T-helper 1 cell treated with Interleukin-12 subunit alpha and Interleukin-12 subunit beta and Interleukin-4 antibody, amounts not matched to agents 30 μg/mL and 1 μg/mL, for 36 hours (primary cell): Measurements from ENCODE around the gene ACSS3.

Experiments
- H3K27ac Mint-ChIP-seq: one replicate; pipeline ENCODE4 v1.8.0; 2021; ENCODE audit warnings: mild to moderate bottlenecking, mixed read lengths
- H3K27me3 Mint-ChIP-seq: one replicate; pipeline ENCODE4 v1.8.0; 2021; ENCODE audit warnings: low read depth, mixed read lengths
- H3K36me3 Mint-ChIP-seq: one replicate; pipeline ENCODE4 v1.8.0; 2021; ENCODE audit warnings: low read depth, mixed read lengths
- H3K4me1 Mint-ChIP-seq: one replicate; pipeline ENCODE4 v1.8.0; 2021; ENCODE audit warnings: low read depth, mixed read lengths
- H3K4me3 Mint-ChIP-seq: one replicate; pipeline ENCODE4 v1.8.0; 2021; ENCODE audit warnings: mild to moderate bottlenecking, moderate library complexity, mixed read lengths
- H3K9me3 Mint-ChIP-seq: one replicate; pipeline ENCODE4 v1.8.0; 2021; ENCODE audit warnings: mixed read lengths

The ACSS3 gene

GRCh38 chr12:81255456-81255855 is 177.6 kb downstream of the ACSS3 start:
- Mint-ChIP-seq H3K4me1 (no peaks in the 10 kb centered on the region), H3K9me3 (no peaks in the 10 kb centered on the region), H3K27ac (no peak overlapping the region), H3K27me3 (no peaks in the 10 kb centered on the region), H3K4me3 (no peak overlapping the region), H3K36me3 (no peaks in the 10 kb centered on the region)

- Mint-ChIP-seq H3K4me3 (no peak overlapping the region), H3K9me3 (no peaks in the 10 kb centered on the region), H3K27me3 (no peaks in the 10 kb centered on the region), H3K27ac (no peak overlapping the region), H3K36me3 (no peaks in the 10 kb centered on the region), H3K4me1 (no peaks in the 10 kb centered on the region)
Measured at GRCh38 chr12:81255947-81256346, 178.1 kb downstream of the ACSS3 start.

DNA sequence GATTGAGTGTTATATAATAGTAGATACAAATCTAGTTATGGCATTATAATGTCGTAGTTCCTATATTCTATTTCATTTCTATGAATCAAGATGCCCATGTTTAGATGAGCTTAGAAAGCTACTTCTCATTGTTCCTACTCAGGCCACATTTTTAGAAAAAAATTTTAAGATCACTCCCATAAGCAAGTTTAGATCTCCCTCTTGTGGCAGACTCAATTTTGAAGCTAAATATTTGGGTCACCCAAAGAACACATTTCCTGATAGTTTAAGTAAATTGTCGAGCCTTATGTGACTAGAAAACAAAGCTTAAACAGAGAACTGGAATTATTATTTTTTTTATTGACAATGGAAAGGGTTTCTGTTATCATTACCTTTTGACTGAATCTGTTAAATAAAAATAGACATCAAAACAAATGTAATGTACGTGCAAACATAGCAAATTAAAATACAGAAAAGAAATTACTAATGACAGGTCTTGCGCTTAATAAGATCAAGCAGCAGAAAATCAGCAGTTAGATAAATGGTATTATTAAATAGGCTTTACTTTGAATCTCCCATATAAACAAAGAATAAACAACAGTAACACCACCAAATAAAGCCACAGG is 180.2 kb downstream of the ACSS3 start:
- no peaks in the 10 kb centered on the region for H3K9me3 Mint-ChIP-seq
- no peaks in the 10 kb centered on the region for H3K4me1 Mint-ChIP-seq
- H3K27me3 Mint-ChIP-seq: no peaks in the 10 kb centered on the region
- no peaks in the 10 kb centered on the region for H3K36me3 Mint-ChIP-seq
- H3K4me3 Mint-ChIP-seq: no peak overlapping the region
- H3K27ac Mint-ChIP-seq: no peak overlapping the region

GRCh38 chr12:81259360-81259759 is 181.5 kb downstream of the ACSS3 start:
- Mint-ChIP-seq H3K36me3 (no peaks in the 10 kb centered on the region), H3K27me3 (no peaks in the 10 kb centered on the region), H3K4me3 (no peak overlapping the region), H3K9me3 (no peaks in the 10 kb centered on the region), H3K4me1 (no peaks in the 10 kb centered on the region), H3K27ac (no peak overlapping the region)

GRCh38 chr12:81261508-81262207 is 183.8 kb downstream of the ACSS3 start:
- Mint-ChIP-seq H3K27ac (no peak overlapping the region), H3K4me3 (no peak overlapping the region), H3K36me3 (no peaks in the 10 kb centered on the region), H3K4me1 (no peaks in the 10 kb centered on the region), H3K27me3 (no peaks in the 10 kb centered on the region), H3K9me3 (no peaks in the 10 kb centered on the region)

DNA sequence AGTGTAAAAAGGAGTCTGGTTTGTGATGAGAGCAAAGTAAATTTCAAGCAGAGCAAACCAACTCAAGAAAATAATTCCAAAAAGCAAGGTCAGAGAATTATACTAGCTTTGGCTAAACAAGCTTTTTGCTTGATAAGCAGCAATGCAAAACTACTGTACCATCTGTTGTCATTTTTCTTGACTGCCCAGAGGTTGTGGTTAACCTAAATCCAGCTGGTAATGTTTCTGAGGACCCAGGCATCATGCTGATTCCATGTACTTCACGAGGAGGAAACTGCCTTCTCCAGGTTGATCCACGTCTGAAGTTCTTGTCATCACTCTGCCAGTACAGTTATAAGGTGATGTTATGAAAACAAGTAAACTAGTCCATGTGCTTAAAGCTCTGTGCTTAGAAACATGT is 185.2 kb downstream of the ACSS3 start:
- Mint-ChIP-seq H3K36me3 (no peaks in the 10 kb centered on the region), H3K27me3 (no peaks in the 10 kb centered on the region), H3K27ac (no peak overlapping the region), H3K4me3 (no peak overlapping the region), H3K4me1 (no peaks in the 10 kb centered on the region), H3K9me3 (no peaks in the 10 kb centered on the region)

GRCh38 chr12:81270385-81270784 is 192.5 kb downstream of the ACSS3 start:
- H3K9me3 Mint-ChIP-seq: no peaks in the 10 kb centered on the region
- no peaks in the 10 kb centered on the region for H3K27me3 Mint-ChIP-seq
- H3K27ac Mint-ChIP-seq: no peak overlapping the region
- H3K4me1 Mint-ChIP-seq: no peaks in the 10 kb centered on the region
- no peaks in the 10 kb centered on the region for H3K36me3 Mint-ChIP-seq
- no peak overlapping the region for H3K4me3 Mint-ChIP-seq

DNA sequence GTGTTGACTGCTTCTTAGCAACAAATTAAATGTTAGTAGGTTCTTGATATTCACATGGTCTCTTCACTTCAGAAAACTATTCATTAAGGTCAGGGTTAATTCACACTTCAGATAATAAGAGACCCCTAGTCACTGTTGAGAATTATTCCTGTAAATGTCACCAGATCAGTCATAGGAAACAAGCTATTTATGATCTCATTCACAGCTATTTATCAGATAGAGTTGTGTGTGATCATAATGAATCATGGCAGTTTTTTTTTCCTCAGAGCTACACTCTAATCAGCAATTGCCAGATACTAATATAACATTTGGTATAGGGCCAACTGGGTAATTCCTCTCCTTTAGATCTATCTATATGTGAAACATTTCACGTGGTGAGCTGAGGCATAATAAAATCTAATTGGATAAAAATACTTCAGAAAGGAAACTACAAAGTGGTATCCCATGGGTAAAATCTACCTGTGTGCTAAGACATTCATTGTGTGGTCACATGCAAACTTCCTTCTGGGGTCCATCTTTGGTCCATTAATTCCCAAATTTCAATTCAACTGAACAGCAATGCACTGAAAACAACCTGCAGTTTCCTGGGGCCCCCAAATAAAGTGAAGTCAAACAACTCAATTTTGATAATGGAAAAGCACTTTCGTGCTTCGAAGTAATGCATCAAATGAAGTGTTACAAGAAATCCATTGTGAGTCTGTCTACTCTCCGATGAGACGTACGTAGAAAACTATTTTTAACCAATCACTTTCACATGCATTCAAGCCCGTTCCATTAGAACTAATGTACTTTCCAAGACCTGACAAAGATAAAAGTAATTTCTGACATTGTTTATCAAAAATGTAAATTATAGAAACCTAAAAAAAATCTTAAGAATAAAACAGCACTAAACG is 197.0 kb downstream of the ACSS3 start:
- Mint-ChIP-seq H3K4me3 (no peak overlapping the region), H3K9me3 (no peaks in the 10 kb centered on the region), H3K4me1 (no peaks in the 10 kb centered on the region), H3K27ac (no peak overlapping the region), H3K36me3 (no peaks in the 10 kb centered on the region), H3K27me3 (no peaks in the 10 kb centered on the region)

- H3K9me3 Mint-ChIP-seq: no peaks in the 10 kb centered on the region
- no peaks in the 10 kb centered on the region for H3K36me3 Mint-ChIP-seq
- H3K27me3 Mint-ChIP-seq: no peaks in the 10 kb centered on the region
- H3K4me1 Mint-ChIP-seq: no peaks in the 10 kb centered on the region
- no peak overlapping the region for H3K27ac Mint-ChIP-seq
- no peak overlapping the region for H3K4me3 Mint-ChIP-seq
Measured at GRCh38 chr12:81284137-81284536, 206.3 kb downstream of the ACSS3 start.

- no peak overlapping the region for H3K27ac Mint-ChIP-seq
- H3K9me3 Mint-ChIP-seq: no peaks in the 10 kb centered on the region
- H3K4me1 Mint-ChIP-seq: no peaks in the 10 kb centered on the region
- H3K27me3 Mint-ChIP-seq: no peaks in the 10 kb centered on the region
- no peak overlapping the region for H3K4me3 Mint-ChIP-seq
- H3K36me3 Mint-ChIP-seq: no peaks in the 10 kb centered on the region
Measured at GRCh38 chr12:81288651-81289050, 210.8 kb downstream of the ACSS3 start.

DNA sequence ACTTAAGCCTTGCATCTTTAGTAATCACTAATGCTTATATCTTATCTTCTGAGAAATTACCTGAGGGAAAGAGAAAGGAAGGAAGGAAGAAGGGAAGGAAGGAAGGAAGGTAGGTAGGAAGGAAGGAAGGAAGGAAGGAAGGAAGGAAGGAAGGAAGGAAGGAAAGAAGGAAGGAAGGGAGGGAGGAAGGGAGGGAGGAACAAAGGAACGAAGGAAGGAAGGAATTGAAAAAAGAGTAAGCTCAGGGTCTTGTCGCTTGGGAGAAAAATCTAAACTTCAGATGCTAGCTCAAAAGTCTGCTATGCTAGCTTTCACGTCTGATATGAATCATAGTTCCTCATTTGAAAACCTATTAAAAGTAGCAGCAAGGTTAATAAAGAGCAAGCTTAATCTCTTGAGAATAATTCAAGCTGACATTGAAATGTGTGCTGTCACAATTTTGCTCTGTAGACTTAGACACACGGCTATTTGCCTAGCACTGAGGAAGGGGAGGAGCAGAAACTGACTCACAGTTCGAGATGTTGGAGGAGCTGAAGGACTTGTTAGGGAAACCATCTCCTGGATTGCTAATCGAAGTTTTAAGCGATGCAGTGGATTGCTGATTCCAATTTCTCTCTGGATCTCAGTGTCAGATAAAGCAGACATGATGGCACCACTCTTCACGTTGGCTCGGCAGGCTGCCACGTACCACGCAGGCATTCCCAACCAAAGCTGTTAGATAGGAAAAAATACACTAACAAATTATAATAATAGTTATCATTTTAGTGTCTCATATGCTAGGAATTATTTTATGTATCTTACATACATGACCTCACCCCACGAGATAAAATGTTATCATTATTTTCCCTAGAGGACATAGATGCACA is 216.7 kb downstream of the ACSS3 start:
- no peaks in the 10 kb centered on the region for H3K36me3 Mint-ChIP-seq
- H3K9me3 Mint-ChIP-seq: no peaks in the 10 kb centered on the region
- no peak overlapping the region for H3K27ac Mint-ChIP-seq
- H3K4me1 Mint-ChIP-seq: no peaks in the 10 kb centered on the region
- no peak overlapping the region for H3K4me3 Mint-ChIP-seq
- no peaks in the 10 kb centered on the region for H3K27me3 Mint-ChIP-seq

DNA sequence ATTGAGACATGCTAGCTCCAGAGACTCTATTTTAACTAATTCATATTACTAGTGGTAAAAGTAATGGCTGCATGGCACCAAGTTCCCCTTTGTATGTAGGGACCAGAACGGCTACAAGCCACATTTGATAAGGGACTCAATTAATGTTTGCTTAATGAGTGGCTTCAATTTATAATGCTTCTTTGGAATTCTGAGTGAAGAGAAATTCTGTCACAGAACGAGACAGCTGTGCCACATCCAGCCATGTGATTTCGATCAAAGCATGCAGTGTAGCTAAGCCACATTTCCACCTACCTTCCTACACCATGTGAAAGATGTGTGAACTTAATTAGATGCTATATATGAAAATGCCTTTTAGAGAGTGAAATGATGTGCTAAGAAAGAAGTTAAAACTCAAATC is 217.4 kb downstream of the ACSS3 start:
- H3K27ac Mint-ChIP-seq: no peak overlapping the region
- no peaks in the 10 kb centered on the region for H3K27me3 Mint-ChIP-seq
- H3K4me3 Mint-ChIP-seq: no peak overlapping the region
- H3K36me3 Mint-ChIP-seq: no peaks in the 10 kb centered on the region
- no peaks in the 10 kb centered on the region for H3K4me1 Mint-ChIP-seq
- H3K9me3 Mint-ChIP-seq: no peaks in the 10 kb centered on the region

- Mint-ChIP-seq H3K4me1 (no peaks in the 10 kb centered on the region), H3K9me3 (no peaks in the 10 kb centered on the region), H3K27ac (no peak overlapping the region), H3K4me3 (no peak overlapping the region), H3K27me3 (no peaks in the 10 kb centered on the region), H3K36me3 (no peaks in the 10 kb centered on the region)
Measured at GRCh38 chr12:81296556-81297305, 218.9 kb downstream of the ACSS3 start.

- Mint-ChIP-seq H3K4me3 (no peak overlapping the region), H3K27ac (no peak overlapping the region), H3K27me3 (no peaks in the 10 kb centered on the region), H3K9me3 (no peaks in the 10 kb centered on the region), H3K4me1 (no peaks in the 10 kb centered on the region), H3K36me3 (no peaks in the 10 kb centered on the region)
Measured at GRCh38 chr12:81297601-81298000, 219.7 kb downstream of the ACSS3 start.
